ENCODE results near the gene NCKIPSD. TPM values are rescaled to one million over a fixed set of nuclear protein-coding genes. Genes with fewer than 3 reads are reported as not detected.

Gene NCKIPSD
- total and polyA plus RNA-seq, 2 donors (not counting 3 experiments of a cell fraction or from before 2014, with no cell fraction given), result 12.8 to 19.1 TPM

DNA sequence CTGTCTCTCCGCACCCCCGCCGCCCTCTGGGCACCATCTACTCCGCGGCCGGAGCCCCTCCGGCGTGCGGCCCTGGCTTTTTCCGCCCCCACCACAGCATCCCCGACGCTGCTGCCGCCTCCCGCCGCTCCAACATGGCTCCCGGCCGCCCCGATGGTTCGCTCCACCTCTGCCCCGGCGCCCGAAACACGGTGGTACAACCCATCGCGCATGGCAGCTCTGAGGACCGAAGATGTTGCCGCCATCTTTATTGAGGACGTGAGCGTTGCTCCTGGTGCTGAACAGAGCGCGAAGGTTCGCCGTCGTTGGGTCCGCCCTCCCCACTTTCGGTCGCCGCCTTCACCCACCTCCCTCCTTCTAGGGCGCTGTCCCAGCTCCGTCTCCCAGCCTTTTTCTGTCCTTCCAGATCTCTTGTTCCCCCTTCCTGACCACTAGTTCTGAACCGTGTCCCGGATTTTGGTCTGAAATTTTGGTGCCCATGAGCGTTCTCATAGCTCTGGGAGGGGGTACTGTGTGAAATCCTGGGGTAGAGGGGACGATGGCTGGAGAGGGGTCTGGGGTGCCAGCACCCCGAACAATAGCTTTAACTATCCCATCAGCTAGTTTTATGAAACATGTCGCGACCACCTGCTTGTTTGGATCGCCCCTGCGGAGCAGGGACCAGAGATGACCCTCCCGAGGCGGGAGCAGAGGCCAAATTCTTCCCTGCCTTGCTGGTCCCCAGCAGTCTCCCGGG lies 22.8 kb downstream of the NCKIPSD start, which contains the start of gene CELSR3:
TSS of gene CELSR3 (minus strand) at position 134 of the 736 bp plus-strand sequence. CDS start 252 bp downstream, outside the sequence.
- Histone ChIP-seq H2AFZ (ENCODE audit: low read depth, low read length) (peak within 1 kb of the TSS; percentile 77), H3K27me3 (ENCODE audit: control insufficient read depth in 2 of 2, insufficient read depth in 2 of 2, low read length in 2 of 2) (peaks cover 8 to 10% of the 10 kb centered on the region in 2 experiments), H3K9ac (replicated peaks; ENCODE audit: extremely low read depth, insufficient read depth, low read length) (peak within 1 kb of the TSS; percentile 59), H4K20me1 (replicated peaks; ENCODE audit: control insufficient read depth, extremely low read depth, insufficient read depth, low read length) (no peaks in the 10 kb centered on the region), H3K79me2 (ENCODE audit: control insufficient read depth, insufficient read depth, low read length) (no peaks in the 10 kb centered on the region), H3K9me3 (replicated peaks; ENCODE audit: control insufficient read depth, insufficient read depth, low read length) (no peaks in the 10 kb centered on the region), H3K9me1 (replicated peaks; ENCODE audit: control insufficient read depth, extremely low read depth, insufficient read depth, low read length) (no peaks in the 10 kb centered on the region), H3K4me2 (ENCODE audit: insufficient read depth, low read length) (peak within 1 kb of the TSS; percentile 60), H3K4me1 (ENCODE audit: control insufficient read depth, extremely low read depth, insufficient read depth, low read length) (peaks cover 6% of the 10 kb centered on the region), H3K27ac (ENCODE audit: insufficient read depth, low read depth, low read length) (peak within 1 kb of the TSS; percentile 72), H3K4me3 (replicated peaks in 1 of 3; ENCODE audit: insufficient read depth in 1 of 3, low read depth in 1 of 3, low read length in 3 of 3) (peak within 1 kb of the TSS; percentile 28 to 42 (median 28)), H3K36me3 (ENCODE audit: control insufficient read depth in 2 of 2, extremely low read depth in 1 of 2, insufficient read depth in 2 of 2, low read length in 2 of 2) (no peaks in the 10 kb centered on the region)
- dilution Hi-C loops (cut with MboI; ENCODE audit: extremely low pct_ligation_motif_present, low sequenced_read_pairs), result no loop called here
- FAIRE-seq (peak; percentile 80), DNase-seq (ENCODE audit: low read depth, low spot score) (peak; percentile 47)
- intact Hi-C loops (cut with micrococcal nuclease), result loop anchor here (1.0 kb wide), 1 partner anchor 28 kb away; the partner anchor contains the start of gene SLC26A6
- TF ChIP-seq EZH2 (IDR thresholded peaks at IDR 0.05; ENCODE audit: borderline replicate concordance, low read depth, low read length, severe bottlenecking), result peak; percentile 60
- TF ChIP-seq POLR2AphosphoS5 (IDR thresholded peaks at IDR 0.05; ENCODE audit: insufficient read depth, low read depth, low read length), result no peak
- BruUV-seq (replicated peaks), result TSS peak; percentile 71
- POLR2A ChIA-PET, result interaction anchor here (1.3 kb wide), 1 partner anchor 106 kb away, joined by 3 read pairs; the partner anchor contains the start of gene PFKFB4
- CTCF ChIA-PET, result interaction anchor here (0.8 to 3.5 kb wide), 9 partner anchors 11 to 226 kb away, joined by 3 to 20 read pairs (median 4); partner anchors contain the start of genes IP6K2, NCKIPSD, SLC26A6 and UQCRC1

DNA sequence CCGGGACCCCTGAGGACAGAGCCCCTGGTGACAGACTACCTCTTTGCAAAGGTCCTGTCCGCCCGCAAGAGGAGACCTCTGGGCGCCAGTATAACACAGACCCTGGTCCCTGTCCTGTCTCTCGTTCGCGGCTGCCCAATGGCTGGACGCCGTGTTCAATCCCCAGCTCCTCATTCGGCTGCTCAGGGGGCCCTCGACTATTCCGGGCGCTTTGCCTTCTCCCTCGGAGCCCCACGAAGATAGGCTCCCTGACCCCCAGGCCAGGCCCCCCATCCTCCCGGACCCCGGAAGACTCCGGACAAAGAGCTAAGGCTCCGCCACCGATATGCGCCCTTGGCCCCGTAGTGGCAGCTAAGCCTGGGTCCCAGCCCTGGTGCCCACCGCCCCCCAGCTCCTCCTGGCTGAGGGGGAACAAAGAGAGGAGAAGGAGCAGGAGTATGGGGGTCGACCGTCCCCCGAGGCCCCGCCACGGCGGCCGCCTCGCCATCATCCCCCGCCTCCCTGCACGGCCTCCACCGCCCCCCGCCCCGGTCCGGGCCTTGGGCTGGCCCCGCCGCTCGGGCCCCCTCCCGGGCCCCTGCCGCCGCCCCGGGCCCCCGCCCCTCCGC lies 23.5 kb downstream of the NCKIPSD start:
- TF ChIP-seq POLR2AphosphoS5 (IDR thresholded peaks at IDR 0.05; ENCODE audit: insufficient read depth, low read depth, low read length) (no peak), FOS (IDR thresholded peaks at IDR 0.05; ENCODE audit: borderline replicate concordance, insufficient read depth, low read length) (no peak), EZH2 (IDR thresholded peaks at IDR 0.05; ENCODE audit: borderline replicate concordance, low read depth, low read length, severe bottlenecking) (no peak), MYC (IDR thresholded peaks at IDR 0.05; ENCODE audit: low read depth, low read length) (no peak), GATA2 (IDR thresholded peaks at IDR 0.05; ENCODE audit: insufficient read depth, insufficient read length, low read depth, low read length) (no peak), POLR2A (IDR thresholded peaks at IDR 0.05; ENCODE audit: low read depth, low read length) (no peak)
- TF ChIP-seq, protein P1, sequence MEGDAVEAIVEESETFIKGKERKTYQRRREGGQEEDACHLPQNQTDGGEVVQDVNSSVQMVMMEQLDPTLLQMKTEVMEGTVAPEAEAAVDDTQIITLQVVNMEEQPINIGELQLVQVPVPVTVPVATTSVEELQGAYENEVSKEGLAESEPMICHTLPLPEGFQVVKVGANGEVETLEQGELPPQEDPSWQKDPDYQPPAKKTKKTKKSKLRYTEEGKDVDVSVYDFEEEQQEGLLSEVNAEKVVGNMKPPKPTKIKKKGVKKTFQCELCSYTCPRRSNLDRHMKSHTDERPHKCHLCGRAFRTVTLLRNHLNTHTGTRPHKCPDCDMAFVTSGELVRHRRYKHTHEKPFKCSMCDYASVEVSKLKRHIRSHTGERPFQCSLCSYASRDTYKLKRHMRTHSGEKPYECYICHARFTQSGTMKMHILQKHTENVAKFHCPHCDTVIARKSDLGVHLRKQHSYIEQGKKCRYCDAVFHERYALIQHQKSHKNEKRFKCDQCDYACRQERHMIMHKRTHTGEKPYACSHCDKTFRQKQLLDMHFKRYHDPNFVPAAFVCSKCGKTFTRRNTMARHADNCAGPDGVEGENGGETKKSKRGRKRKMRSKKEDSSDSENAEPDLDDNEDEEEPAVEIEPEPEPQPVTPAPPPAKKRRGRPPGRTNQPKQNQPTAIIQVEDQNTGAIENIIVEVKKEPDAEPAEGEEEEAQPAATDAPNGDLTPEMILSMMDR (IDR thresholded peaks at IDR 0.05; ENCODE audit: extremely low read depth in 1 of 2, insufficient read depth in 1 of 2, low read depth in 1 of 2, low read length in 2 of 2), result no peak
- TF ChIP-seq, protein P2, sequence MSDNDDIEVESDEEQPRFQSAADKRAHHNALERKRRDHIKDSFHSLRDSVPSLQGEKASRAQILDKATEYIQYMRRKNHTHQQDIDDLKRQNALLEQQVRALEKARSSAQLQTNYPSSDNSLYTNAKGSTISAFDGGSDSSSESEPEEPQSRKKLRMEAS (IDR thresholded peaks at IDR 0.05; ENCODE audit: insufficient read depth, insufficient read length), result no peak
- CTCF ChIA-PET, result interaction anchor here (0.9 to 3.5 kb wide), 6 partner anchors 14 to 226 kb away, joined by 3 to 20 read pairs (median 4); partner anchors contain the start of genes NCKIPSD, SLC26A6 and UQCRC1
- BruUV-seq (replicated peaks), result no TSS peak
- H4K20me1 ChIP-seq (replicated peaks; ENCODE audit: control insufficient read depth, extremely low read depth, insufficient read depth, low read length), result no peaks in the 10 kb centered on the region
- H3K4me1 ChIP-seq (ENCODE audit: control insufficient read depth, extremely low read depth, insufficient read depth, low read length), result peaks cover 6% of the 10 kb centered on the region
- FAIRE-seq (no peak), DNase-seq (ENCODE audit: low read depth, low spot score) (no peak)
- intact Hi-C loops (cut with micrococcal nuclease), result no loop called here
- H3K9ac ChIP-seq (replicated peaks; ENCODE audit: extremely low read depth, insufficient read depth, low read length), result no peak overlapping the region
- dilution Hi-C loops (cut with MboI; ENCODE audit: extremely low pct_ligation_motif_present, low sequenced_read_pairs), result no loop called here
- no peak overlapping the region for H2AFZ ChIP-seq (ENCODE audit: low read depth, low read length)
- H3K9me1 ChIP-seq (replicated peaks; ENCODE audit: control insufficient read depth, extremely low read depth, insufficient read depth, low read length), result no peaks in the 10 kb centered on the region
- H3K9me3 ChIP-seq (replicated peaks; ENCODE audit: control insufficient read depth, insufficient read depth, low read length), result no peaks in the 10 kb centered on the region
- peaks cover 8 to 10% of the 10 kb centered on the region in 2 experiments for H3K27me3 ChIP-seq (ENCODE audit: control insufficient read depth in 2 of 2, insufficient read depth in 2 of 2, low read length in 2 of 2)
- no peaks in the 10 kb centered on the region for H3K79me2 ChIP-seq (ENCODE audit: control insufficient read depth, insufficient read depth, low read length)
- H3K4me3 ChIP-seq (replicated peaks in 1 of 3; ENCODE audit: insufficient read depth in 1 of 3, low read depth in 1 of 3, low read length in 3 of 3), result no peak overlapping the region
- no peak overlapping the region for H3K4me2 ChIP-seq (ENCODE audit: insufficient read depth, low read length)
- POLR2A ChIA-PET, result no interaction called here
- no peaks in the 10 kb centered on the region for H3K36me3 ChIP-seq (ENCODE audit: control insufficient read depth in 2 of 2, extremely low read depth in 1 of 2, insufficient read depth in 2 of 2, low read length in 2 of 2)
- no peak overlapping the region for H3K27ac ChIP-seq (ENCODE audit: insufficient read depth, low read depth, low read length)

Measured in endothelial cell of umbilical vein (primary cell).